Measurements from ENCODE around the gene L3MBTL4. TPM values are rescaled to one million over a fixed set of nuclear protein-coding genes. Genes with fewer than 3 reads are reported as not detected.
"Not testable (repeated sequence)": the region's sequence is repeated elsewhere in the genome, so short reads cannot be mapped to it uniquely, and the experiment has no call there.

The L3MBTL4 gene
- total RNA-seq, 1 donor from 2014 or later: 0.26 TPM

DNA sequence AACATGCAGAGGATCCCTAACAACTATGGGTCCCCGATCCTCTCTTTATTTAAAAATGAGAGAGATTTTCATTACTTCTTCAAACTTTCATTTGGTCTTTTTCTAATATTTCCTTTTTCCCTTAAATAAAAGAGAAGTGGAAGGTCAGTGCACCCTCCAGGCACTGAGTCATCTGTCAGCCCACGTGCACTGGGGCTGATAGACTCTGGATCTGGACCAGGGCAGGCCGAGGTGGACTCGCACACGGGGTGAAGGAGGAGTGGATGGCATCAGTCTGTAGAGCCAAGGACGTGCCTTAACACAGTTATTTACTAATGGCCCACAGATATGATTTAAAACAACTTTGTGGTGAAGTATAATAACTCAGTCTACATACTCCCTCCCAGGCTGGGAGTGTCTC lies 305.0 kb downstream of the L3MBTL4 start:
- H3K36me3 Mint-ChIP-seq (ENCODE audit: low read depth): no peaks in the 10 kb centered on the region
- H3K27ac Mint-ChIP-seq: no peak overlapping the region
- H3K9me3 Mint-ChIP-seq: no peaks in the 10 kb centered on the region
- H3K4me3 Mint-ChIP-seq: no peak overlapping the region
- intact Hi-C loops (cut with micrococcal nuclease): no loop called here
- H3K4me1 Mint-ChIP-seq (ENCODE audit: low read depth): no peaks in the 10 kb centered on the region
- H3K27me3 Mint-ChIP-seq (ENCODE audit: insufficient read depth): peaks cover 2% of the 10 kb centered on the region
- DNase-seq (ENCODE audit: low spot score): no peak

DNA sequence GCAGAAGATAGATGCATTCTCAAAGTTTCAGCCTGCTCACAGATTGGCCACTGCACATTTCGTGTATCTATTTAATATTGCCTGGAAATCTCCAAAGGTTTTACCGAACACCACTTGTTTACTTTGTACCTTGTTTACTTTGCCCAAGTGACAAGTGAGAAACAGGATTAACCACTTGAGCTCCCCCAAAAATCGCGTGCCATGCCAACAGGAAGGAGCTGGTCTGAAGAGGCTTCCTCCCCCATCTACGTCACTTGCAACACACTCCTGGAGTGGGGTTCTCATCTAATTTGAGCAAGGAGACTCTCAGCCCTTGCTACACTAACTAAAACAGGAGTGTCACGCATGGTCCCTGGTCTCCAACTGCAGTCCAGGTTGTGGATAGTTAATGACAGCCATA lies 306.9 kb downstream of the L3MBTL4 start:
- Mint-ChIP-seq H3K4me3 (no peak overlapping the region), H3K36me3 (ENCODE audit: low read depth) (no peaks in the 10 kb centered on the region), H3K27me3 (ENCODE audit: insufficient read depth) (peaks cover 2% of the 10 kb centered on the region), H3K27ac (no peak overlapping the region), H3K4me1 (ENCODE audit: low read depth) (no peaks in the 10 kb centered on the region), H3K9me3 (no peaks in the 10 kb centered on the region)
- intact Hi-C loops (cut with micrococcal nuclease): no loop called here
- DNase-seq (ENCODE audit: low spot score): no peak

DNA sequence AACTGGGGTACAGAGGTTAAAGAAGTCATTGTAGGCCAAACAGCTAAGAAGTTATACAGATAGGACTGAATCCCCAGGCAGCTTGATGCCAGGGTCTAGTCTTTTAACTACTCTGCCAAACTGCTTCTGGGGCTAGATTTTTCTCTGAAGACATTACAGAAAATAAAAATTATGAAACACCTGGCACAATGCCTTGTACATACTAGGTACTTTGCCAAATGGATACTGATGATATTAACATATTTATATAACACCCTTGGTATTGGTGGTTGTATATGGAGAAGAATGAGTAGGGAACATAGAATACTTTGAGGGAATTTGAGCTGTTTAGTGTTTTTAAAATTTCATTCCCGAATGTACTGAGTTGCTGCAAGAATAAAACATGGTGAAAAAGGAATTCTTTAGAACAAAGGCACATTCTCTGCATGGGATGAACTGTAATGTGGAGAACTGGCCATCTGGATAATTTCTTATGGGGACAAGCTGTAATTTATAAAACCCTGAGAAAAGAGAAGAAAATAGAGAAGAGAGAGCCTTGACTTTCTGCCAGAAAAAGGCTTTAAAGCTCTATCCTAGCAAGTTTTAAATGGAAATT lies 308.5 kb downstream of the L3MBTL4 start:
- peaks cover 4% of the 10 kb centered on the region for H3K27me3 Mint-ChIP-seq (ENCODE audit: insufficient read depth)
- H3K36me3 Mint-ChIP-seq (ENCODE audit: low read depth): no peaks in the 10 kb centered on the region
- no peak overlapping the region for H3K27ac Mint-ChIP-seq
- H3K4me1 Mint-ChIP-seq (ENCODE audit: low read depth): no peaks in the 10 kb centered on the region
- H3K9me3 Mint-ChIP-seq: no peaks in the 10 kb centered on the region
- intact Hi-C loops (cut with micrococcal nuclease): no loop called here
- DNase-seq (ENCODE audit: low spot score): no peak
- no peak overlapping the region for H3K4me3 Mint-ChIP-seq

DNA sequence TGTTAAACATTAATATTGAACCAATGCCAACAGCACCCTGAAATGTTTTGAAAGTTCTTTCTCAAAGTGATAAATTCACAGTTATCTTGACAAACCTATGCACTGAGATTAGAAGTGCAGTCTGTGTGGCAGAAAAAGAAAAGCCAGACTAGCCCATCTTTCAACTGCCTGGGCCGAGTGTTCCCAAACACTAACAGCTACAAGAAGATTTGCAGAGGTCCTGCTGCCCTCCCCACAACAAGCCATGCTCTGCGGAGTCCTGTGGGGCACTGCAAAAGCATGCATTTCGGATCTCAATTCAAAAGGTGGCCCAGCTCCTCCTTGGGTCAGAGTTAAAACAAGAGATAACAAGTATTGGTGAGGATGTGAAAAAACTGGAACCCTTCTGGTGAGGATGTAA lies 311.0 kb downstream of the L3MBTL4 start:
- Mint-ChIP-seq H3K9me3 (no peaks in the 10 kb centered on the region), H3K36me3 (ENCODE audit: low read depth) (no peaks in the 10 kb centered on the region), H3K4me1 (ENCODE audit: low read depth) (no peaks in the 10 kb centered on the region), H3K27me3 (ENCODE audit: insufficient read depth) (peaks cover 7% of the 10 kb centered on the region), H3K4me3 (no peak overlapping the region), H3K27ac (no peak overlapping the region)
- intact Hi-C loops (cut with micrococcal nuclease): no loop called here
- no peak for DNase-seq (ENCODE audit: low spot score)

DNA sequence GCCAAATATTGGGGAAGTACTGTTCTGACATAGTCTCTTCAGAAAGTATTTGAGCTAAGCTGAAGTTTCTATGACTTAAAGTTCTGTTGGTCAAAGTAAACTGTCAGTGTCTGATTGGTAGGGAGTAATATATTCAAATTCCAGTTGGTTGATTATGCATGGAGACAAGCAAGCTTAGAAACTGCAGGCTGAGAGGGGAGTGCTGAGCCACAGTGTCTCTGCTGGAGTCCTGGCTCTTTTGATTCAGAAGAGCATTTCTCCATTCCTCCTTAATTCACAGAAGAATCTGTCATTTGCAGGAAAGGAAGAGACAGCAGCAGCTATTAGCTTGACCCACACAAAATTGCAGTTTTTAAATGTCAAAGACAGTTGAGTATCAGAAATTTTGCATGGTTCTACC lies 318.0 kb downstream of the L3MBTL4 start:
- Mint-ChIP-seq H3K9me3 (no peaks in the 10 kb centered on the region), H3K4me3 (no peak overlapping the region), H3K27ac (no peak overlapping the region), H3K27me3 (ENCODE audit: insufficient read depth) (peaks cover 5% of the 10 kb centered on the region), H3K36me3 (ENCODE audit: low read depth) (no peaks in the 10 kb centered on the region), H3K4me1 (ENCODE audit: low read depth) (no peaks in the 10 kb centered on the region)
- intact Hi-C loops (cut with micrococcal nuclease): no loop called here
- no peak for DNase-seq (ENCODE audit: low spot score)

DNA sequence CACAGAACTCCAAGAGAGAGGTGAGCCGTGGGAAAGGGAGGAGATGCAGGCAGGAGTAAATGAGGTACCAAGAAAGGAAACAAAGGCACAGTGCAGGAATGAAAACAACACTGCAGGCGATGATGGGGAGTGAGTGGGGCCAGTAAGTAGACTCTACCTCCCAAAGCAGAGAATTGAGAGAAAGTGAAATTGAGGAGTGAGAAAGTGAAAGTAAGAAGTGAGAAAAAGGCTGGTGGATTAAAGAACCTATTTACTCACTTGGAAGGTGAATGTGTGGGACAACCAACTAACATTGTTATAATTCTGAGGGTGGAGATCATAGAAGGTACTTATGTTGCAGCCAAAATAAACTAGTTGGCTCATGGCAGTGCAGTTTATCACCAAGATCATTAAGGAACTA lies 326.3 kb downstream of the L3MBTL4 start:
- H3K4me1 Mint-ChIP-seq (ENCODE audit: low read depth): no peaks in the 10 kb centered on the region
- no peak for DNase-seq (ENCODE audit: low spot score)
- no peaks in the 10 kb centered on the region for H3K9me3 Mint-ChIP-seq
- no peaks in the 10 kb centered on the region for H3K27me3 Mint-ChIP-seq (ENCODE audit: insufficient read depth)
- H3K27ac Mint-ChIP-seq: no peak overlapping the region
- no peaks in the 10 kb centered on the region for H3K36me3 Mint-ChIP-seq (ENCODE audit: low read depth)
- intact Hi-C loops (cut with micrococcal nuclease): no loop called here
- no peak overlapping the region for H3K4me3 Mint-ChIP-seq

DNA sequence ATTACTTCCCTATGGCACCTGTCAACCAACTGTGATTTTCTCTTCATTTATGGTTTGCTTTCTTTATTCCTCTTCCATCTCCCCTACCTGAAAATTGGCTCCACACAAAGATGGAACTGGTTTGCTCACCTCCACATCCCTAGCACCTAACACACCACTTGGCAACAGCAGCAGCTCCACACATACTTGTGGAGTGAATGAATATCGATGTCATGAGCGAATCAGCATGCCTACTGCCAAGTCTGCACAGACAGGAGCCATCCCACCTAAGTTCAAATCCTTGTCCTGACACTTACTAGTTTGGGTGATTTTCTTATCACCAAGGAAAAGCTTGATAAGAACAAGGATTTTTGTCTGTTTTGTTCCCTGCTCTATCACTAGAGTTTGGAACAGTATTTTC lies 328.0 kb downstream of the L3MBTL4 start:
- intact Hi-C loops (cut with micrococcal nuclease): no loop called here
- no peak for DNase-seq (ENCODE audit: low spot score)
- no peaks in the 10 kb centered on the region for H3K9me3 Mint-ChIP-seq
- no peaks in the 10 kb centered on the region for H3K4me1 Mint-ChIP-seq (ENCODE audit: low read depth)
- no peaks in the 10 kb centered on the region for H3K36me3 Mint-ChIP-seq (ENCODE audit: low read depth)
- no peaks in the 10 kb centered on the region for H3K27me3 Mint-ChIP-seq (ENCODE audit: insufficient read depth)
- H3K27ac Mint-ChIP-seq: no peak overlapping the region
- H3K4me3 Mint-ChIP-seq: no peak overlapping the region

DNA sequence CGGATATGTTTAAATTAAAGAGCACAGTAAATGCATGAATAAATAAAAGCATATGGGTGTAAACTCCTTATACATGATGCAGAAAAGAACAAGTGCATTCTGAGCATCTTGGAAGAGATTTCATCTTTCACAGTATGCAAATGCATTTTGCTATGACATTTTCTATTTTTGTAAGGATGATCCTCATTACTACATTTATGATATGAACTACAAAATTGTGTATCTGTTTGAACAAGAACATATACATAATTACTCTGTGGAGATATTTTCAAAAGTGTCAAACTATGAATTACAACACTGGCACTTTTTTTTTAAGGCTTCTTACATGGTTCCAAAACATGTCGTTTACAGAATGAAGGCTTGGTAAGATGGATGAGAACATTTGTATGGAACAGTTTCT lies 335.3 kb downstream of the L3MBTL4 start:
- DNase-seq (ENCODE audit: low spot score): no peak
- H3K9me3 Mint-ChIP-seq: no peaks in the 10 kb centered on the region
- H3K27ac Mint-ChIP-seq: no peak overlapping the region
- H3K27me3 Mint-ChIP-seq (ENCODE audit: insufficient read depth): peaks cover 1% of the 10 kb centered on the region
- no peaks in the 10 kb centered on the region for H3K36me3 Mint-ChIP-seq (ENCODE audit: low read depth)
- intact Hi-C loops (cut with micrococcal nuclease): no loop called here
- no peaks in the 10 kb centered on the region for H3K4me1 Mint-ChIP-seq (ENCODE audit: low read depth)
- H3K4me3 Mint-ChIP-seq: no peak overlapping the region

DNA sequence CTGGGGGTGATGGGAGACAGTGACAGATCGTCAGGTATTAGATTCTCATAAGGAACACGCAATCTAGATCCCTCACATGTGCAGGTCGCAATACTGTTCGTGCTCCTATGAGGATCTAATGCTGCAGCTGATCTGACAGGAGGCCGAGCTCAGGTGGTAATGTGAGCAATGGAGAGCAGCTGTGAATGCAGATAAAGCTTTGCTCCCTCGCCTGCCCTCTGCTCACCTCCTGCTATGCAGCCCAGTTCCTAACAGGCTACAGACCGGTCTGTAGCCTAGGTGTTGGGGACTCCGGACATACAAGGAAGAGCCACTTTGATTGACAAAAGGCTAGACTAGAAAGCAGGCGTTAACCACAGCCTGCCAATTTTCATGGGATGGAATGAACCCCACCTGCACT lies 335.8 kb downstream of the L3MBTL4 start:
- Mint-ChIP-seq H3K27me3 (ENCODE audit: insufficient read depth) (peaks cover 1% of the 10 kb centered on the region), H3K4me3 (no peak overlapping the region), H3K27ac (no peak overlapping the region), H3K36me3 (ENCODE audit: low read depth) (no peaks in the 10 kb centered on the region), H3K9me3 (no peaks in the 10 kb centered on the region), H3K4me1 (ENCODE audit: low read depth) (no peaks in the 10 kb centered on the region)
- intact Hi-C loops (cut with micrococcal nuclease): no loop called here
- no peak for DNase-seq (ENCODE audit: low spot score)

DNA sequence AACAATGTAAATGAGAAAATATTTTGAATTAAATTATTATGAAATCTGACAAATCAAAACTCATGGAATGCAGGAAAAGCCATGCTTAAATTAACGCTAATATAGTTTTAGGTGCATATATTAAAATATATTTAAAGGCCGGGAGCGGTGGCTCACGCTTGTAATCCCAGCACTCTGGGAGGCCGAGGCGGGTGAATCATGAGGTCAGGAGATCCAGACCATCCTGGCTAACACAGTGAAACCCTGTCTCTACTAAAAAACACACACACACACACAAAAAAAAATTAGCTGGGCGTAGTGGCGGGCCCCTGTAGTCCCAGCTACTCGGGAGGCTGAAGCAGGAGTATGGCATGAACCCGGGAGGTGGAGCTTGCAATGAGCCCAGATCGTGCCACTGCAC lies 342.3 kb downstream of the L3MBTL4 start:
- H3K27me3 Mint-ChIP-seq (ENCODE audit: insufficient read depth); H3K36me3 Mint-ChIP-seq (ENCODE audit: low read depth); intact Hi-C loops (cut with micrococcal nuclease); H3K4me1 Mint-ChIP-seq (ENCODE audit: low read depth); H3K27ac Mint-ChIP-seq; H3K9me3 Mint-ChIP-seq; H3K4me3 Mint-ChIP-seq; DNase-seq (ENCODE audit: low spot score): not testable (repeated sequence)

DNA sequence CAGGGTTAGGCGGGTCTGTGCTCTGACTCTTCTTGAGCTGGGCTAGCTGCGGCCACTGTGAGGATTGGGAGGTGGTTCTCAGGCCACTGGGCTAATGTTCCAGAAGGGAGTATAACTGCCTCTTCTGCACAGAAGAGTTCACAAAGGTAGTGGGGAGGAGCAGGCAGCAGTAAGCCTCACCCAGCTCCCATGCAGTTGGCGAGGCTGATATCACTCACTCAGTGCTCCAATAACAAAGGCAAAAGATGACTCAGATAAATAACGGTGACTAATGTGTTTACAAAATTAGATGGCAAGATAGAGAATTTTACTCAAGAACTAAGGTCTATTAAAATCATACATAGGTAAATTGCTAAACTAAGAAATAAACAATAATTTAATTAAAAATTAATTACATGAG lies 345.2 kb downstream of the L3MBTL4 start:
- intact Hi-C loops (cut with micrococcal nuclease): no loop called here
- H3K9me3 Mint-ChIP-seq: no peaks in the 10 kb centered on the region
- no peak overlapping the region for H3K4me3 Mint-ChIP-seq
- H3K36me3 Mint-ChIP-seq (ENCODE audit: low read depth): no peaks in the 10 kb centered on the region
- DNase-seq (ENCODE audit: low spot score): no peak
- H3K27me3 Mint-ChIP-seq (ENCODE audit: insufficient read depth): peaks cover 2% of the 10 kb centered on the region
- H3K27ac Mint-ChIP-seq: no peak overlapping the region
- H3K4me1 Mint-ChIP-seq (ENCODE audit: low read depth): no peaks in the 10 kb centered on the region

DNA sequence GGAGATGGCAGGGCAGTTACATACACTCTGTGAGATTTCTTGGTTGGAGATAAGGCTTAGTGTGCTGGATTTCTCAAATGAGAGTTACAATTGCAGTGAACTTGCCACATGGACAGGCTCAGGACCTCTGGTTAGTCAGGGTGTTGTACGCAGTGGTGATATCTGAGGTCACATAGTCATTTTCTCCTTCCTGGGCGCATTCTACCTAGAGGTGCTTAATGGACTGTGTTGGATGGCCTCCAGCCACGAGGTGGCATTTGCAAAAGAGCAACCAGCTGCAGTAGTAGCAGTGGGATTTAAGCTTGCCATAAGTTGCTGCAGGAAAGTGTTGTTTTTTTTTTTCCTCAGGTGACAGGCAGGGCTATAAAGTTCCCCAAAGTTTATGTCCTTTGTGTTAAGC lies 345.6 kb downstream of the L3MBTL4 start:
- Mint-ChIP-seq H3K9me3 (no peaks in the 10 kb centered on the region), H3K36me3 (ENCODE audit: low read depth) (no peaks in the 10 kb centered on the region), H3K27me3 (ENCODE audit: insufficient read depth) (peaks cover 2% of the 10 kb centered on the region), H3K4me1 (ENCODE audit: low read depth) (no peaks in the 10 kb centered on the region), H3K27ac (no peak overlapping the region), H3K4me3 (no peak overlapping the region)
- intact Hi-C loops (cut with micrococcal nuclease): no loop called here
- DNase-seq (ENCODE audit: low spot score): no peak

DNA sequence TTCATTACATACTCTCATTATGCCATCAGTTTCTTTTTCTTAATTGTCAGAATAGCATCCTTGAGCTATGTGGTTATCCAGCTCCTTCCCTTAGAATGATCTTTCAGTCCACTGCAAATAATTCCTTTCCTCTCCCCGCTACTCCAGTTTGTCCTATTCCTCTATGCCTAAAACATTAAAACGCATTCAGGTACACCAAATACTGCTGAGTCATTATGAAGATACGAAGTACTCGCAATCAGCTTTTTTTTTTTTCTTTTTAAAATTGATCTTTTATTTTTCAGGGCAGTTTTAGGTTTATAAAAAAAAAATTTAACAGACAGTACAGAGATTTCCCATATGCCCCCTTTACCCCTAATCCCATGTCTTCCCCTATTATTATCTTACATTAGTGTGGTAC lies 354.6 kb downstream of the L3MBTL4 start:
- Mint-ChIP-seq H3K4me3 (no peak overlapping the region), H3K9me3 (no peaks in the 10 kb centered on the region), H3K4me1 (ENCODE audit: low read depth) (peaks cover 3% of the 10 kb centered on the region), H3K27me3 (ENCODE audit: insufficient read depth) (peaks cover 3% of the 10 kb centered on the region), H3K27ac (no peak overlapping the region), H3K36me3 (ENCODE audit: low read depth) (no peaks in the 10 kb centered on the region)
- no peak for DNase-seq (ENCODE audit: low spot score)
- intact Hi-C loops (cut with micrococcal nuclease): no loop called here

DNA sequence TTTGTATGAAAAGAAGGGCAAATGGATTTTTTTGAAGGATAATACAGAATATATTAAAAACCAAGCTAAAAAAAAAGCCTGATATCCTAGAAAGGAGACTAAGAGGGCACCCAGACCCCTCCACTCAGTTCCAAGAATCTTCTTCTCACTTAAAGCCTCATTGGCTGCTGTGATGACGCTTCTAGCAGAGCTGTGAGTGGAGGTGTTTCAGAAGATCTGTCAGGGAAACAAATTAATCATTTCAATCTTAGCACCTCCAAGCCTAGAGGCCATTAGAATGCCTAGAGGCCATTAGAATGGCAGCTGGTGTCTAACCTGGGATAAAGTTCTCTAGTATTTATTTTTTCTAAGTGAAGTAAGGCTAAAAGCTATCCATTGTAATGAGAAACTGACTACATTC lies 355.2 kb downstream of the L3MBTL4 start:
- peaks cover 3% of the 10 kb centered on the region for H3K4me1 Mint-ChIP-seq (ENCODE audit: low read depth)
- no peak for DNase-seq (ENCODE audit: low spot score)
- no peaks in the 10 kb centered on the region for H3K9me3 Mint-ChIP-seq
- peaks cover 3% of the 10 kb centered on the region for H3K27me3 Mint-ChIP-seq (ENCODE audit: insufficient read depth)
- H3K27ac Mint-ChIP-seq: no peak overlapping the region
- no peaks in the 10 kb centered on the region for H3K36me3 Mint-ChIP-seq (ENCODE audit: low read depth)
- intact Hi-C loops (cut with micrococcal nuclease): no loop called here
- no peak overlapping the region for H3K4me3 Mint-ChIP-seq
